Activated T-cell treated with anti-CD3 and anti-CD28 coated beads for 4 hours (primary cell): ENCODE measurements around the gene CD276.
"Not testable (repeated sequence)": the region's sequence is repeated elsewhere in the genome, so short reads cannot be mapped to it uniquely, and the experiment has no call there.

Experiments
- DNase-seq: peaks from one replicate; pipeline ENCODE4 v3.0.0-alpha.2; 2020

Gene CD276

GRCh38 chr15:73712107-73712506 is 27.9 kb downstream of the CD276 start:
- DNase-seq, result no peak

GRCh38 chr15:73714695-73715301 is 30.6 kb downstream of the CD276 start:
- DNase-seq, result no peak

DNA sequence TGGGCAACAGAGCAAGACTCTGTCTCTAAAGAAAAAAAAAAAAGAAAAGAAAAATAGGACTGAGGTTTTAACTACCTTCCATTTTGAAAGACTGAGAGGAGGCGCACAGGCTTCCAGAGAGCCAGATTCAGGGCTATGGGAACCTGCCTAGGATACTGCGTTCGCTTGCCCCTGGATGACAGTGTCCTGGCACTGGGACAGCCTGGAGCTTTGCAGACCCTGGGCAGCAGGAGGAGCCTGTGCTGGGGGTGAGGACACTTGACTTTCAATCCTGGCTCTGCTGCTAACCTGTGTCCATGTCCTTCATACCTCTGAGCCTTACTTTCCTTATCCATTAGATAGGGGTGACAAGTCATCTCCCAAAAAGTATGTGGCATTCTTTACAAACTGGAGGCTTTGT is 31.2 kb downstream of the CD276 start:
- no peak for DNase-seq

DNA sequence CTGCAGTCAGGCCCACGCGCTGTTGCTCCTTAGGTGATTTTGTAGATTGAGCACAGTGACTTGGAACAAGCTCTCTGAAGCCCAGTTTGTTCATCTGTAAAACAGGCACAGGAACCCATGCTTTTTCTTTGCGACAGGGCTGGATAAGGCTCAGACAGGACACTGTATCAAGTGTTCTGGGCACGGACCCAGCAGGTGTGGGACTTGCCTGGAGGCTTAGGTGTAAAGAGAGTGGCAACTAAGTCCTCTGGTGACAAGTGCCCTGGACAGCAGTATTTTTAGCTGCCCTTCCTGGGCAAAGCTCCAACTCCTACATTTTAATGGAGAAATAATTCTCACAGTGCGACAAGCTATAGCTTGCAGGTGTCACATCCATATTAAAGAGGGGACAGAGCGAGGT is 32.2 kb downstream of the CD276 start:
- DNase-seq, result no peak

DNA sequence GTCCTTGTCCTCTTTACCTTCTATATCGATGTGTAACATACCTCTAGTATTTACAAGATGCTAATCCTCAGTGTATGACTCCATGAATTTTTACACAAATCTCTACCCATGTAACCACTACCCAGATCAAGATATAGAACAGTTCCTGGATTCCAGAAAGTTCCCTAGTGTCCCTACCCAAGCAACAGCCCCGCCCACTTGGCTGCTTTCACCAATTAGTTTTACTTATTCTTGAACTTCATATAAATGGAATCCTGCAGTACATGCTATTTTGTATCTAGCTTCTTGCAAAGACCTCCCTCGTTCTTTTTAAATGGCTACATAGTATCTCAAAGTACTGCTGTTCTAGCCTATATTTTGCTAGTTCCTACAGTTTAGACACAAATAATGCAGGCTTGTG is 33.0 kb downstream of the CD276 start:
- DNase-seq, result no peak

- DNase-seq, result no peak
Measured at GRCh38 chr15:73717802-73718201, 33.6 kb downstream of the CD276 start.

- DNase-seq, result no peak
Measured at GRCh38 chr15:73718694-73719093, 34.5 kb downstream of the CD276 start.

DNA sequence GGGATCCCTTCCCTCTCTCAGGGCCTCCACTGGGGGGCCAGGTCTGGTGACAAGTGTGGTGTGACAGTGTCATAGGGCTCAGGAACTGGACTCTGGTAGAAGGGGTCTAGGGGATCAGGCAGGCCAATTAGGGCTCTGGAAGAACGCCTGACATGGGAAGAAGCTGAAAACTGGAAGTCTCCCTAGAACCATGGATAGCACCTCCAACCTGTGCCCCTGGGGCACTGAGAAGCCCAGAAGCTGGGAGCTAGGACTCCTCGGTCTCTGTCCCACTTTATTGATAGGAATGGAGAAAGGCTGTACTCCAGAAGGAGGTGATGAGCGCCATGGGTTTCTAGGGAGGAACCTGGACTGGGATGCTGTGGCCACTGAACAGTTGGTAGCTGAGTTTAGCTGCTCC is 38.2 kb downstream of the CD276 start:
- no peak for DNase-seq

DNA sequence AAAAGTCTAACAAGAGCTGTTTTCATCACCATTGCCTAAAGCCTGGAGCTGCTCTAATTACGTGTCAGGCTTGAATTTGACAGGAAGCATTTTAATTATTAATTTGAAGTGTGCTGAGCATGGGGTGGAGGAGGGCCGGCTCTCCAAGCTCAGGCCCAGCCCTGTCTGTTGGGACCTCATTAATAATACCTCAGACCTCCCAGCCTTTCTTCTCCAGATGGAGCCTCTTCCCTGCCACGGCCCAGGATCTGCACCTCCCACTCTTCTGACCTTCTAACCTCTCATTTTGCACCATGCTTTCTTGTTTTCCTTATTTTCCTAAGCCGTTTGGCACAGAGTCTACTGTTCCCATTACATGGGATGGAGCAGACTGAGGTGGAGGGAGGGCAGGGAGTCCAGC is 39.0 kb downstream of the CD276 start:
- DNase-seq, result no peak

- DNase-seq, result no peak
Measured at GRCh38 chr15:73724212-73724611, 40.0 kb downstream of the CD276 start.

GRCh38 chr15:73727330-73727976 is 43.3 kb downstream of the CD276 start:
- no peak for DNase-seq

GRCh38 chr15:73732051-73732450 is 47.9 kb downstream of the CD276 start:
- DNase-seq, result not testable (repeated sequence)

DNA sequence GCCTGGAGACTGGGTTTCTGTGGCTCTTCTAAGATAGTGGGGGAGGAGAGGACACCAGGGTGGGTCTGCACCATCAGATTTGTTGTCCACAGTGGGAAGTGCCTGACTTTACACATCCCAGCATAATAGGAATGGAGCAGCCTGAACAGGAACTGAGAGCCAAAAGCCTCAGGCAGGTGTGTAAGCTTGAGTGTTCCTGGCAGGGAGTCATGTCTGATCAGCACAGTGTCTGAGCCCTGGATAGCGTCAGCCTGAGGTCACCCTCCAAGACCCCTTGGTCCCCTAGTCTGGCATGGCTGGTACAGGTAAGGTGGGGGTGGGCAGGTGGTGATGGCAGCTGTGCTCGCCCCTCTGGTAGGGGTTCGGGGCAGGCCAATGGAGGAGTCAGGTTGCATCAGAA is 48.7 kb downstream of the CD276 start:
- DNase-seq, result no peak

GRCh38 chr15:73737535-73737934 is 53.4 kb downstream of the CD276 start:
- DNase-seq, result no peak

GRCh38 chr15:73740152-73741048 is 56.2 kb downstream of the CD276 start:
- DNase-seq, result no peak

DNA sequence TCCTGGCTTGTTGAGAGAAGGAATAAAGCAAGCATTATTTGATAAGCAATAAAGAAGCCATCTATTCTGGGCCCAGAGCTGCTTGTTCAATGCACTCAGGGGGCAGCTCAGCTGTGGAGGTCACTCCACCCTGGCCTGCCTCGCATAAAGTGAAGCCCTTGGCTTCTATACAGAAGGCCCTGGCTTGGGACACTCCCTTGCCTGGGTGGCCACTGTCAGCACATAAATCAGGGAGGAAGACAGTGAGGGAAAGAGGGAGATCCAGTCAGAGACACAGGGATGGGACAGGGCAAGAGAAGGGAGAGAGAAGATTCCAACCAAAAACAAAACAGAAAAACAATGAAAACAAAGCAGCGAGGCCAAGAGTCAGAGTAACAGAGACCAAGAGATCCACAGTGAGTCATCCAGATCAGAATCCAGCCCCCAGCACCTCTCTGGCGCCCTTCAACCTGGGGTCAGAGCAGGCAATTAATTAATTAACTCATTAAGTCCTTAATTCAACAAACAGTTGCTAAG is 57.2 kb downstream of the CD276 start:
- no peak for DNase-seq

GRCh38 chr15:73744293-73744692 is 60.1 kb downstream of the CD276 start:
- no peak for DNase-seq

DNA sequence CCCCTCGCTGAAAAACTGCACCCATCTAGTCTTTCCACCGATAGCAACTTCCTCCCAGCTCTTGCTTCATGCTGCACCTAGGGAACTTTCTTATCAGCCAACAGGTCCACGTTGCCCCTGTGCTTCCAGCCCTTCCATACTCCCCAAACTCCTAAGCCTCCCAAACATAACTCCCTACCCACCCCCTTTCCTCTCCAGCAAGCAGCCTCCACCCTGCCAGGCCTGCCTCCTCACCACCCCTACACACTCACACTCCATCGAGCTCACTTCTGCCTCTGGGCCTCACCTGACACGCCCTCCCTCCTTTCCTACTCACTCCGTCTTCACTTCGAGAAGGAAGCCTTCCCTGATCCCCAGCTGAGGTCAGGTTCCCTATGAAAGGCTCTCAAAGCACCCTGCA is 60.9 kb downstream of the CD276 start:
- no peak for DNase-seq

DNA sequence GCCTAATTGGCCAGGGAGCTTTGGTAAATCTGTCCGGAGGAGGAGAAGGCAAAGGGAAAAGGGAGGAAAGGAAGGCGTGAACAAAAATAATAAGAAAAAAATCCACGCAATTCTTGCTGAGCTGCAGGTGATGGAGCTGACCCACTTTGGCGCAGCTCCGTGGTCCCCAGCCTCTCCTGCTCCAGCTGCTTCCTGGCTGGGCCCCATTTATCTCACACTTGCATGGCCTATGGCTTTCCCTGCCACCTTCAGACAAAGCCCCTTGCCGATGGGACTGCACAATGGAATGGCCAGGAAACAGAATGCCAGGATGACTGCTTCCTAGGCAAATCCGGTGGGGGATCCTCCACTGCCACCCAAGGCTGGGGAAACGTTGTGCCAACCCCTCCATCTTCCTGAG is 62.1 kb downstream of the CD276 start:
- DNase-seq, result no peak

- DNase-seq, result no peak
Measured at GRCh38 chr15:73746883-73747282, 62.7 kb downstream of the CD276 start.

- no peak for DNase-seq
Measured at GRCh38 chr15:73747847-73748590, 63.8 kb downstream of the CD276 start.

DNA sequence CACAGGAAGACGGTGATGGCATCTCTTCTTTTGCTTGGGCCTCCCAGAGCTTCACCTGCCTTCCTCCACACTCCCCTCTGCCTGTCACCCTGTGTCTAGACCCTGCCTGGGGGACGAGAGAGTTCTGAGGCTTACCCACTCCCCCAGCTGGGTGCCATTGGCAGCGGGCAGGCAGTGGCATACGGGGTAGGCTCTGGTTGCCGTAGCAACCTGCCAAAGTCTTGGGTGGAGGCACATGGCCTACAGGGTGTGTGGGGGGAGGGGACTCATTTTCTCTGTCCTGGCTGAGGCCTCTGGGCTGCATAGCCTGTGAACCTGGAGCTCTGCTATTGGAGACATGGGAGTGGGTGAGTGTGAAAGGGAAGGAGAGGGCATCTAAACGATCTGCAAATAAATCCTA is 64.5 kb downstream of the CD276 start:
- no peak for DNase-seq

GRCh38 chr15:73749533-73749932 is 65.3 kb downstream of the CD276 start:
- DNase-seq, result no peak
